Measurements from ENCODE around the gene CNOT4. TPM values are rescaled to one million over a fixed set of nuclear protein-coding genes. Genes with fewer than 3 reads are reported as not detected.

CNOT4 gene
- total RNA-seq, 2 experiments from 2014 or later = 24.0 to 29.8 TPM

DNA sequence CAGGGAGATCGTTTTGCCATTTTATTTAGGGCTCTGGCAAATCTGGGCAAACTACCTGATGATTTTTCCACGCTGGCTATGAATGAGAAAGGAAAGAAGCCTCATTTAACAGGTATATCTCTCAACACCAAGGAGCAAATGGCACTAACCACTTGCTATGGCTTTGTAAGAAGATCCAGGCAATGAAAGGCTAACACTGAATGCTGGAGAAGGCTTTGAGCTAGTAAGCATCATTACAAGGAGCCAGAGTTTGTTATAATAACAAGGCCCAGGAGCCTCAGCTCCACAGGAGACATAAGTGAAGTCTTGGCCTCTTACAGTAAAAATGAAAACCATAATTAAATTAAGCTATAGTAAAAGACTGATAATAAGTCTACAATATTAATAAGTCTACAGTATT lies 123.1 kb downstream of the CNOT4 start:
- H3K4me3 ChIP-seq (ENCODE audit: low read length) = no peak overlapping the region
- Mint-ChIP-seq H3K4me1 (ENCODE audit: low read depth) (peaks cover 10% of the 10 kb centered on the region), H3K27me3 (no peaks in the 10 kb centered on the region), H3K9me3 (no peaks in the 10 kb centered on the region), H3K36me3 (ENCODE audit: low read depth) (peaks cover 42% of the 10 kb centered on the region), H3K4me3 (no peak overlapping the region), H3K27ac (no peak overlapping the region)
- no peak overlapping the region for H3K27ac ChIP-seq (ENCODE audit: low read depth in 1 of 2, low read length in 2 of 2)
- TF ChIP-seq, protein P1, sequence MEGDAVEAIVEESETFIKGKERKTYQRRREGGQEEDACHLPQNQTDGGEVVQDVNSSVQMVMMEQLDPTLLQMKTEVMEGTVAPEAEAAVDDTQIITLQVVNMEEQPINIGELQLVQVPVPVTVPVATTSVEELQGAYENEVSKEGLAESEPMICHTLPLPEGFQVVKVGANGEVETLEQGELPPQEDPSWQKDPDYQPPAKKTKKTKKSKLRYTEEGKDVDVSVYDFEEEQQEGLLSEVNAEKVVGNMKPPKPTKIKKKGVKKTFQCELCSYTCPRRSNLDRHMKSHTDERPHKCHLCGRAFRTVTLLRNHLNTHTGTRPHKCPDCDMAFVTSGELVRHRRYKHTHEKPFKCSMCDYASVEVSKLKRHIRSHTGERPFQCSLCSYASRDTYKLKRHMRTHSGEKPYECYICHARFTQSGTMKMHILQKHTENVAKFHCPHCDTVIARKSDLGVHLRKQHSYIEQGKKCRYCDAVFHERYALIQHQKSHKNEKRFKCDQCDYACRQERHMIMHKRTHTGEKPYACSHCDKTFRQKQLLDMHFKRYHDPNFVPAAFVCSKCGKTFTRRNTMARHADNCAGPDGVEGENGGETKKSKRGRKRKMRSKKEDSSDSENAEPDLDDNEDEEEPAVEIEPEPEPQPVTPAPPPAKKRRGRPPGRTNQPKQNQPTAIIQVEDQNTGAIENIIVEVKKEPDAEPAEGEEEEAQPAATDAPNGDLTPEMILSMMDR (IDR thresholded peaks at IDR 0.05) = no peak
- DNase-seq = no peak
- H3K36me3 ChIP-seq (ENCODE audit: insufficient read depth, low read length) = peaks cover 6% of the 10 kb centered on the region
- H3K4me1 ChIP-seq (ENCODE audit: insufficient read depth, low read length) = no peaks in the 10 kb centered on the region
- ChIA-PET POLR2A (no interaction called here), CTCF (interaction anchor here (0.5 to 1.2 kb wide), 2 partner anchors 14 to 1039 kb away, joined by 3 read pairs; no protein-coding TSS in a partner anchor)
- H3K9me3 ChIP-seq (ENCODE audit: control insufficient read depth in 1 of 2, insufficient read depth in 1 of 2, low read length in 2 of 2) = no peaks in the 10 kb centered on the region
- ATAC-seq (ENCODE audit: poor library complexity) = no peak
- intact Hi-C loops (cut with DNase I, micrococcal nuclease) = no loop called here
- H3K27me3 ChIP-seq (ENCODE audit: control insufficient read depth in 1 of 2, insufficient read depth in 2 of 2, low read length in 2 of 2) = no peaks in the 10 kb centered on the region

DNA sequence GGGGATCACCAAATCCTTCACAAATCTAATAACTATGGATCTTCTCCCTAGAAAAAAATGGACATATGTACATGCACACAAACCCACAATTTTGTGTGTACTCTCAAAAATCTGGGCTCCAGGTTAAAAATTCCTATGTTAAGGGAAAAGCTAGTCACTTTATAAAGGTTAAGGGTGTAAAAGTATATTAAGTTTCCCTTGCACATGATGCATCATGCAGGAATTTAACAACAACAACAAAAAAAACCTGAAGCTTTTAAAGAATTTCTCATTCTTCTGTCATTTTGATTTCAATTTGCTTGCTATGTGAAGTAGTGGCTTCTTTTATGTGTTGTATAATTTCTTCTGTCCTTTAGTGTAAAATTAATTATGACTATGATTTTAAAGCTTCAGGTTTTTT lies 123.7 kb downstream of the CNOT4 start:
- no peak overlapping the region for H3K27ac Mint-ChIP-seq
- Histone ChIP-seq H3K4me3 (ENCODE audit: low read length) (no peak overlapping the region), H3K36me3 (ENCODE audit: insufficient read depth, low read length) (peaks cover 6% of the 10 kb centered on the region), H3K9me3 (ENCODE audit: control insufficient read depth in 1 of 2, insufficient read depth in 1 of 2, low read length in 2 of 2) (no peaks in the 10 kb centered on the region), H3K4me1 (ENCODE audit: insufficient read depth, low read length) (no peaks in the 10 kb centered on the region), H3K27me3 (ENCODE audit: control insufficient read depth in 1 of 2, insufficient read depth in 2 of 2, low read length in 2 of 2) (no peaks in the 10 kb centered on the region), H3K27ac (ENCODE audit: low read depth in 1 of 2, low read length in 2 of 2) (no peak overlapping the region)
- TF ChIP-seq, protein P1 (IDR thresholded peaks at IDR 0.05) = no peak
- ChIA-PET CTCF (interaction anchor here (1.2 kb wide), 1 partner anchor 15 kb away, joined by 3 read pairs; no protein-coding TSS in a partner anchor), POLR2A (no interaction called here)
- no peak overlapping the region for H3K4me3 Mint-ChIP-seq
- peaks cover 4% of the 10 kb centered on the region for H3K4me1 Mint-ChIP-seq (ENCODE audit: low read depth)
- H3K27me3 Mint-ChIP-seq = no peaks in the 10 kb centered on the region
- ATAC-seq (ENCODE audit: poor library complexity) (no peak), DNase-seq (no peak)
- peaks cover 36% of the 10 kb centered on the region for H3K36me3 Mint-ChIP-seq (ENCODE audit: low read depth)
- H3K9me3 Mint-ChIP-seq = no peaks in the 10 kb centered on the region
- intact Hi-C loops (cut with DNase I, micrococcal nuclease) = no loop called here

DNA sequence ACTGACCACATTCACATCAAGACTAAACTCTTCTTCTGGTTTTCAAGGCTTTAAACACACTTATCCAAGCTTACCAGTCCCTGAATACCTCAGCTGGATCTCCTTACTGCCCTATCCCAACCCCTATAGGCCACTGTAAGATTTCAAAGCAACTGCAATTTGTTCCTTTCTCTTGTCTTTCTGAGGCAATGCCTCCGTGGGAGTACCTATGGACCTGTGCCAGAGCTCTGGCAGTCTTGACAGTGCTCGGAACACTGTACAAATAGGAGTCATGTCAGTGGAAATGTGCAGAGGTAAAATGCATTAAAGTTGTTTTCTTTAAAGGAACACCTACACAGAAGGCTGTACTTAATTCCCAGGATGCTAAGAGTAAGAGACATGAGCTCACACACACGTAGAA lies 124.7 kb downstream of the CNOT4 start:
- Mint-ChIP-seq H3K9me3 (no peaks in the 10 kb centered on the region), H3K4me1 (ENCODE audit: low read depth) (peaks cover 4% of the 10 kb centered on the region), H3K36me3 (ENCODE audit: low read depth) (peaks cover 31% of the 10 kb centered on the region), H3K27me3 (no peaks in the 10 kb centered on the region), H3K27ac (no peak overlapping the region), H3K4me3 (no peak overlapping the region)
- Histone ChIP-seq H3K4me1 (ENCODE audit: insufficient read depth, low read length) (no peaks in the 10 kb centered on the region), H3K36me3 (ENCODE audit: insufficient read depth, low read length) (peaks cover 6% of the 10 kb centered on the region), H3K9me3 (ENCODE audit: control insufficient read depth in 1 of 2, insufficient read depth in 1 of 2, low read length in 2 of 2) (no peaks in the 10 kb centered on the region), H3K27ac (ENCODE audit: low read depth in 1 of 2, low read length in 2 of 2) (no peak overlapping the region), H3K4me3 (ENCODE audit: low read length) (no peak overlapping the region), H3K27me3 (ENCODE audit: control insufficient read depth in 1 of 2, insufficient read depth in 2 of 2, low read length in 2 of 2) (no peaks in the 10 kb centered on the region)
- ChIA-PET CTCF (no interaction called here), POLR2A (no interaction called here)
- no peak for ATAC-seq (ENCODE audit: poor library complexity)
- DNase-seq = no peak
- intact Hi-C loops (cut with DNase I, micrococcal nuclease) = no loop called here
- TF ChIP-seq, protein P1 (IDR thresholded peaks at IDR 0.05) = no peak

All from CD4-positive, alpha-beta T cell (primary cell).